Breast epithelium (tissue), 3 donors: ENCODE results near the gene TMEM255B.

ENCODE experiments used
- POLR2A ChIP-seq: fragments of 450-650 bp; IDR thresholded peaks from one replicate; pipeline ENCODE4 v1.6.1; 2016; ENCODE audit warnings: antibody characterized with exemption, mild to moderate bottlenecking, moderate library complexity
- POLR2AphosphoS5 ChIP-seq, 3 donors: sonication (generic); formaldehyde crosslinking; IDR thresholded peaks; one replicate each; pipeline ENCODE4 v1.6.1; 2017; ENCODE audit warnings: antibody characterized with exemption in 3 of 3
- TF ChIP-seq, protein P1 (sequence below), 3 donors: fragments of 450-650 bp; IDR thresholded peaks; one replicate each; pipeline ENCODE4 v1.5.1; 2016 to 2017; ENCODE audit warnings: antibody characterized with exemption in 3 of 3, mild to moderate bottlenecking in 3 of 3, moderate library complexity in 3 of 3

DNA sequence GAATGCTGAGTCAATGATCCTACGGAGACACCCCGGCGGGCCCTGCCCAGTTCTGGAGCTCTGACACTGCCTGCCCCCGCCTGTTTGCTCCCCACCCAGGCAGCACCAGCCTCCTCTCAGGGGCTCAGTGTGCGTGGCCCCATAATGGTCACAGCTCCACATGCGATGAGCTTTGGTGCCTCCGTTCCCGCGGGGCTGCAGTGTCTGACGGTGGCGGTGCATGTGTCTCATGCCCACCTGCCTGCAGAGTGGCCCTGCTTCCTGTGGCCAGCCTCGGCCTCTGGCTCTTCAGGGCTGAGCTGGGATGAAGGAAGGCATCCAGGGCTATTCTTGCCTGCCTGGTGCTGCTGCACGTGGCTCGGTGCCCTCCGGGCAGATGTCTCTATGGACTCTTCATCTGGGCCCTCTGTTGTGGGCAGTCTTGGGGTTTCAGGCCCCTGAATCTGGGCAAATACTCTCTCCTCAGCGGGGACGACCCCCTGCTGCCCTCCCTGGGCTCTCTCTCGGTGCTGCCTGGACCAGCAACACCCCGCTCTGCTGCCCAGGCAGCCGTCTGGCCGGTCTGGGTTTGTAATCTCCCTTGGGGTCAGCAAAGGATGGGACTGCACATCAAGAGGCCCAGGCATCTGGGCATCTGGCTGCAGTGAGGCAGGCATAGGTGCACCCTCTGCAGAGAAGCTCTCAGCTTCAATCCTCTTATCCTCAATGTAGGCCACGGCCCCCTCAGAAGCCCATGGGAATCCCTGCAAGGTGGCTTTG, 19.3 kb upstream of the TMEM255B start:
- TF ChIP-seq, protein P1, sequence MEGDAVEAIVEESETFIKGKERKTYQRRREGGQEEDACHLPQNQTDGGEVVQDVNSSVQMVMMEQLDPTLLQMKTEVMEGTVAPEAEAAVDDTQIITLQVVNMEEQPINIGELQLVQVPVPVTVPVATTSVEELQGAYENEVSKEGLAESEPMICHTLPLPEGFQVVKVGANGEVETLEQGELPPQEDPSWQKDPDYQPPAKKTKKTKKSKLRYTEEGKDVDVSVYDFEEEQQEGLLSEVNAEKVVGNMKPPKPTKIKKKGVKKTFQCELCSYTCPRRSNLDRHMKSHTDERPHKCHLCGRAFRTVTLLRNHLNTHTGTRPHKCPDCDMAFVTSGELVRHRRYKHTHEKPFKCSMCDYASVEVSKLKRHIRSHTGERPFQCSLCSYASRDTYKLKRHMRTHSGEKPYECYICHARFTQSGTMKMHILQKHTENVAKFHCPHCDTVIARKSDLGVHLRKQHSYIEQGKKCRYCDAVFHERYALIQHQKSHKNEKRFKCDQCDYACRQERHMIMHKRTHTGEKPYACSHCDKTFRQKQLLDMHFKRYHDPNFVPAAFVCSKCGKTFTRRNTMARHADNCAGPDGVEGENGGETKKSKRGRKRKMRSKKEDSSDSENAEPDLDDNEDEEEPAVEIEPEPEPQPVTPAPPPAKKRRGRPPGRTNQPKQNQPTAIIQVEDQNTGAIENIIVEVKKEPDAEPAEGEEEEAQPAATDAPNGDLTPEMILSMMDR (IDR thresholded peaks at IDR 0.05), result no peak
- TF ChIP-seq POLR2AphosphoS5 (IDR thresholded peaks at IDR 0.05) (no peak), POLR2A (no peak)
